HepG2 (cell line): ENCODE data around the gene EGFL8. TPM values are rescaled to one million over a fixed set of nuclear protein-coding genes. Genes with fewer than 3 reads are reported as not detected.
A peak's percentile ranks its signal among the peaks of the same experiment; 100 is the strongest.

Source experiments
- BHLHE40 ChIP-seq: IDR thresholded peaks from 2 replicates; pipeline ENCODE4 v1.6.1; 2011; ENCODE audit warnings: low read length, improper control_type of control experiment
- CHCHD3 ChIP-seq: sonication (generic); formaldehyde crosslinking; IDR thresholded peaks from 2 replicates; pipeline ENCODE4 v1.8.0; 2022; ENCODE audit warnings: mild to moderate bottlenecking, missing genetic modification reagents, moderate library complexity
- GATAD1 ChIP-seq: IDR thresholded peaks from 2 replicates; pipeline ENCODE4 v1.6.1; 2016; ENCODE audit warnings: missing genetic modification reagents, missing compliant biosample characterization
- GTF3A ChIP-seq: sonication (generic); formaldehyde crosslinking; conservative IDR thresholded peaks from 2 replicates; pipeline ENCODE4 v1.4.0; 2020; ENCODE audit warnings: mild to moderate bottlenecking, missing genetic modification reagents
- HNRNPH1 ChIP-seq: fragments of 200-400 bp; formaldehyde crosslinking; optimal IDR thresholded peaks from 2 replicates; pipeline ENCODE3; 2017; ENCODE audit warnings: mild to moderate bottlenecking, low read depth, low read length
- KAT2B ChIP-seq: fragments of 150-350 bp; IDR thresholded peaks from 2 replicates; pipeline ENCODE4 v1.6.1; 2014; ENCODE audit warnings: low read depth, low read length, borderline replicate concordance
- KLF9 ChIP-seq: IDR thresholded peaks from 2 replicates; pipeline ENCODE4 v1.6.1; 2016; ENCODE audit warnings: low read depth
- MAFF ChIP-seq: IDR thresholded peaks from 2 replicates; pipeline ENCODE4 v1.6.1; 2011; ENCODE audit warnings: low read depth, low read length, improper control_type of control experiment
- MAFK ChIP-seq, 2 experiments: IDR thresholded peaks in 1 of 2; conservative IDR thresholded peaks in 1 of 2; 2 replicates each; pipeline ENCODE4 v1.6.1; 2011; ENCODE audit warnings: improper control_type of control experiment in 2 of 2, low read length in 2 of 2
- MAZ ChIP-seq, 2 experiments: sonication (generic) in 1 of 2; formaldehyde crosslinking in 1 of 2; IDR thresholded peaks; 2 replicates each; pipeline versions ENCODE4 v1.5.0 to v1.6.1; 2012 to 2020; ENCODE audit warnings: low read depth in 2 of 2, mild to moderate bottlenecking in 2 of 2, borderline replicate concordance in 1 of 2, improper control_type of control experiment in 1 of 2, low read length in 1 of 2, missing genetic modification reagents in 1 of 2, moderate library complexity in 1 of 2
- MLLT10 ChIP-seq: sonication (generic); formaldehyde crosslinking; IDR thresholded peaks from 2 replicates; pipeline ENCODE4 v1.4.0; 2020; ENCODE audit warnings: missing genetic modification reagents
- MYNN ChIP-seq: sonication (generic); formaldehyde crosslinking; IDR thresholded peaks from 2 replicates; pipeline ENCODE4 v1.4.0; 2020; ENCODE audit warnings: mild to moderate bottlenecking, low read depth, missing genetic modification reagents
- NFIC ChIP-seq: IDR thresholded peaks from 2 replicates; pipeline ENCODE4 v1.6.1; 2012; ENCODE audit warnings: mild to moderate bottlenecking, low read length, inconsistent platforms
- NR3C1 ChIP-seq: sonication (generic); formaldehyde crosslinking; IDR thresholded peaks from 2 replicates; pipeline ENCODE4 v1.4.0; 2020; ENCODE audit warnings: missing genetic modification reagents
- PAX8 ChIP-seq: sonication (generic); formaldehyde crosslinking; IDR thresholded peaks from 2 replicates; pipeline ENCODE4 v1.8.0; 2022; ENCODE audit warnings: mild to moderate bottlenecking, missing genetic modification reagents, borderline replicate concordance
- PRMT3 ChIP-seq: sonication (generic); formaldehyde crosslinking; IDR thresholded peaks from 2 replicates; pipeline ENCODE4 v1.8.1; 2022; ENCODE audit warnings: low read depth, mild to moderate bottlenecking, moderate library complexity, missing genetic modification reagents, borderline replicate concordance
- SAFB2 ChIP-seq: sonication (generic); formaldehyde crosslinking; IDR thresholded peaks from 2 replicates; pipeline ENCODE4 v1.5.1; 2020; ENCODE audit warnings: missing genetic modification reagents, low read depth, mild to moderate bottlenecking, borderline replicate concordance
- SCMH1 ChIP-seq: sonication (generic); formaldehyde crosslinking; IDR thresholded peaks from 2 replicates; pipeline ENCODE4 v1.9.0; 2021; ENCODE audit warnings: missing genetic modification reagents, mild to moderate bottlenecking, borderline replicate concordance
- SOX6 ChIP-seq, 2 experiments: fragments of 450-650 bp in 1 of 2; sonication (generic) in 1 of 2; formaldehyde crosslinking in 1 of 2; IDR thresholded peaks; 2 replicates each; pipeline versions ENCODE4 v1.4.0 to v1.6.1; 2017 to 2020; ENCODE audit warnings: antibody characterized with exemption in 1 of 2, mild to moderate bottlenecking in 1 of 2, missing genetic modification reagents in 1 of 2
- ZNF12 ChIP-seq: sonication (generic); formaldehyde crosslinking; IDR thresholded peaks from 2 replicates; pipeline ENCODE4 v1.5.0; 2020; ENCODE audit warnings: missing genetic modification reagents
- ZNF577 ChIP-seq: sonication (generic); formaldehyde crosslinking; IDR thresholded peaks from 2 replicates; pipeline ENCODE4 v1.4.0; 2020; ENCODE audit warnings: mild to moderate bottlenecking, low read depth, missing genetic modification reagents, borderline replicate concordance
- ZNF619 ChIP-seq: sonication (generic); formaldehyde crosslinking; IDR thresholded peaks from 2 replicates; pipeline ENCODE4 v1.4.0; 2020; ENCODE audit warnings: mild to moderate bottlenecking, missing genetic modification reagents
- ZNF737 ChIP-seq: sonication (generic); formaldehyde crosslinking; IDR thresholded peaks from 2 replicates; pipeline ENCODE4 v1.5.0; 2020; ENCODE audit warnings: missing genetic modification reagents, mild to moderate bottlenecking, borderline replicate concordance
- ZSCAN12 ChIP-seq: sonication (generic); formaldehyde crosslinking; IDR thresholded peaks from 2 replicates; pipeline ENCODE4 v1.9.0; 2021; ENCODE audit warnings: mild to moderate bottlenecking, missing genetic modification reagents
- polyA plus RNA-seq, 8 experiments: library from polyadenylated mRNA; depleted of rRNA in 3 of 8; stranded (reverse) in 7 of 8; unstranded in 1 of 8; fragments of >200 nt; fragmentation: Illumina TruSeq in 4 of 8; extraction: Trizol in 4 of 8; gene quantifications; 2 replicates each; pipeline versions ENCODE4 v1.2.1 to v1.2.3, GENCODE V29; 2011 to 2016; ENCODE audit warnings: low read depth in 4 of 8, missing spikeins in 1 of 8, mixed read lengths in 1 of 8; ENCODE audit not compliant: insufficient read depth in 1 of 8
- total RNA-seq, 5 experiments: library from RNA; depleted of rRNA; stranded (reverse); fragments of >200 nt; fragmentation: Illumina TruSeq; extraction: Trizol; gene quantifications; 2 replicates each; pipeline ENCODE4 v1.2.3, GENCODE V29; 2016; ENCODE audit warnings: low read depth in 1 of 5
- TF ChIP-seq, protein P1 (sequence below): sonication (generic); formaldehyde crosslinking; IDR thresholded peaks from 2 replicates; pipeline ENCODE4 v1.4.0; 2020; ENCODE audit warnings: mild to moderate bottlenecking, missing genetic modification reagents, borderline replicate concordance
- TF ChIP-seq, protein P2 (sequence below): sonication (generic); formaldehyde crosslinking; IDR thresholded peaks from 2 replicates; pipeline ENCODE4 v1.5.0; 2020; ENCODE audit warnings: missing genetic modification reagents

The EGFL8 gene
- total and polyA plus RNA-seq, 2 of the 13 experiments (the other 11 are each of a cell fraction or from before 2014, with no cell fraction given), result 10.0 to 11.5 TPM

DNA sequence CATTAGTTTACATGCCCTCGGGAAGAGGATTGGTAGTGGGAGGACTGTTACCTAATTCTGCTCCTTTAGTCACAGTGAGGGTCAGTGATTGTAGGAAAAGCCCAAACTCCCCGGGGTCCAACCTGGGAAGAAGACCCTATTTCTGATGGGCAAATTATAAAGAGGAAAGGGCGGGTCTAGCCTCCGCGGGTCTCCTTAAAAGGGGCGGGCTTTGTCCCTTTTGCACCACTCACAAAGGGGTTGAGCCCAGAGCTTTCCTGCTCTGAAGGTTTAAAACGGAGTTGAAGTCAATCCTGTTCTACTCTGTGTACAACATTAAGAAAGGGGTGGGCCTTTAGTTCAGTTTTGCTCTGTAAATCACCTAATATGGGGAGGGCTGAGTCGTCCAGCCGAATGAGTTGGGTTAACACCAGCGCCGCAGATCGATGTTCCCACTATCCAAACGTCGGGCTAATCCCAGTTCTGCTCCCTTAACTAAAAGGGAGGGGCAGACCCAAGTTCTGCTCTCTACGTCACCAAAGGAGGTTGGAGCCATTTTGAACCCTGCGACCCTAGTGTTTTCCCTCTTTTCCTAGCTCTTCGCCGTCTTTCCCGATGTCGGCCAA, 12.9 kb downstream of the EGFL8 start (continued):
- TF ChIP-seq NR3C1 (CRISPR knock-in tag) (no peak), ZNF12 (CRISPR knock-in tag) (peak; percentile 14; the same call in 1 of the 2 replicates), PRMT3 (CRISPR knock-in tag) (no peak), MAFF (no peak), KAT2B (no peak), MLLT10 (no peak), ZSCAN12 (CRISPR knock-in tag) (no peak), PAX8 (CRISPR knock-in tag) (no peak), ZNF737 (no peak), MAZ (IDR thresholded peaks at IDR 0.05; ENCODE audit: borderline replicate concordance, low read depth, low read length) (no peak), MAZ (CRISPR knock-in tag; IDR thresholded peaks at IDR 0.05; ENCODE audit: low read depth) (peak; percentile 85; the same call in 1 of the 2 replicates), SCMH1 (CRISPR knock-in tag) (no peak), ZNF577 (CRISPR knock-in tag) (peak; percentile 76; the same call in 1 of the 2 replicates), GATAD1 (peak; percentile 1; the same call in 1 of the 2 replicates), GTF3A (CRISPR knock-in tag) (no peak), MYNN (CRISPR knock-in tag) (no peak), MAFK (conservative IDR thresholded peaks at IDR 0.05 in 1 of 2, IDR thresholded peaks at IDR 0.05 in 1 of 2; ENCODE audit: low read length in 2 of 2) (no peak), HNRNPH1 (no peak), SOX6 (IDR thresholded peaks at IDR 0.05) (no peak), SOX6 (CRISPR knock-in tag; IDR thresholded peaks at IDR 0.05) (no peak), NFIC (peak; percentile 66; the same call in 1 of the 2 replicates), CHCHD3 (CRISPR knock-in tag) (no peak), KLF9 (CRISPR knock-in tag) (peak; percentile 35; the same call in 1 of the 2 replicates), ZNF619 (no peak), BHLHE40 (no peak), SAFB2 (CRISPR knock-in tag) (no peak)
- TF ChIP-seq, protein P1, sequence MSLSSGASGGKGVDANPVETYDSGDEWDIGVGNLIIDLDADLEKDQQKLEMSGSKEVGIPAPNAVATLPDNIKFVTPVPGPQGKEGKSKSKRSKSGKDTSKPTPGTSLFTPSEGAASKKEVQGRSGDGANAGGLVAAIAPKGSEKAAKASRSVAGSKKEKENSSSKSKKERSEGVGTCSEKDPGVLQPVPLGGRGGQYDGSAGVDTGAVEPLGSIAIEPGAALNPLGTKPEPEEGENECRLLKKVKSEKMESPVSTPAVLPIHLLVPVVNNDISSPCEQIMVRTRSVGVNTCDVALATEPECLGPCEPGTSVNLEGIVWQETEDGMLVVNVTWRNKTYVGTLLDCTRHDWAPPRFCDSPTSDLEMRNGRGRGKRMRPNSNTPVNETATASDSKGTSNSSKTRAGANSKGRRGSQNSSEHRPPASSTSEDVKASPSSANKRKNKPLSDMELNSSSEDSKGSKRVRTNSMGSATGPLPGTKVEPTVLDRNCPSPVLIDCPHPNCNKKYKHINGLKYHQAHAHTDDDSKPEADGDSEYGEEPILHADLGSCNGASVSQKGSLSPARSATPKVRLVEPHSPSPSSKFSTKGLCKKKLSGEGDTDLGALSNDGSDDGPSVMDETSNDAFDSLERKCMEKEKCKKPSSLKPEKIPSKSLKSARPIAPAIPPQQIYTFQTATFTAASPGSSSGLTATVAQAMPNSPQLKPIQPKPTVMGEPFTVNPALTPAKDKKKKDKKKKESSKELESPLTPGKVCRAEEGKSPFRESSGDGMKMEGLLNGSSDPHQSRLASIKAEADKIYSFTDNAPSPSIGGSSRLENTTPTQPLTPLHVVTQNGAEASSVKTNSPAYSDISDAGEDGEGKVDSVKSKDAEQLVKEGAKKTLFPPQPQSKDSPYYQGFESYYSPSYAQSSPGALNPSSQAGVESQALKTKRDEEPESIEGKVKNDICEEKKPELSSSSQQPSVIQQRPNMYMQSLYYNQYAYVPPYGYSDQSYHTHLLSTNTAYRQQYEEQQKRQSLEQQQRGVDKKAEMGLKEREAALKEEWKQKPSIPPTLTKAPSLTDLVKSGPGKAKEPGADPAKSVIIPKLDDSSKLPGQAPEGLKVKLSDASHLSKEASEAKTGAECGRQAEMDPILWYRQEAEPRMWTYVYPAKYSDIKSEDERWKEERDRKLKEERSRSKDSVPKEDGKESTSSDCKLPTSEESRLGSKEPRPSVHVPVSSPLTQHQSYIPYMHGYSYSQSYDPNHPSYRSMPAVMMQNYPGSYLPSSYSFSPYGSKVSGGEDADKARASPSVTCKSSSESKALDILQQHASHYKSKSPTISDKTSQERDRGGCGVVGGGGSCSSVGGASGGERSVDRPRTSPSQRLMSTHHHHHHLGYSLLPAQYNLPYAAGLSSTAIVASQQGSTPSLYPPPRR (CRISPR knock-in tag), result no peak
- TF ChIP-seq, protein P2, sequence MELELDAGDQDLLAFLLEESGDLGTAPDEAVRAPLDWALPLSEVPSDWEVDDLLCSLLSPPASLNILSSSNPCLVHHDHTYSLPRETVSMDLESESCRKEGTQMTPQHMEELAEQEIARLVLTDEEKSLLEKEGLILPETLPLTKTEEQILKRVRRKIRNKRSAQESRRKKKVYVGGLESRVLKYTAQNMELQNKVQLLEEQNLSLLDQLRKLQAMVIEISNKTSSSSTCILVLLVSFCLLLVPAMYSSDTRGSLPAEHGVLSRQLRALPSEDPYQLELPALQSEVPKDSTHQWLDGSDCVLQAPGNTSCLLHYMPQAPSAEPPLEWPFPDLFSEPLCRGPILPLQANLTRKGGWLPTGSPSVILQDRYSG (CRISPR knock-in tag), result no peak
